GM12874 (cell line): Measurements from ENCODE around the gene KNL1.

Source experiments
- CTCF ChIP-seq: IDR thresholded peaks from 2 replicates; pipeline ENCODE4 v1.5.1; 2011; ENCODE audit warnings: low read depth, mild to moderate bottlenecking, control low read depth, low read length, moderate library complexity; ENCODE audit not compliant: insufficient read depth

The KNL1 gene

GRCh38 chr15:40593588-40594428 lies at the start of gene KNL1:
Gene KNL1, plus strand, starts transcription at chr15:40594249. Its CDS starts 8,683 bp downstream, at chr15:40602932.
- no peak for TF ChIP-seq CTCF

- TF ChIP-seq CTCF: peak; percentile 40
These were observed 48.6 kb upstream of the KNL1 start for GRCh38 chr15:40545457-40545856.

- no peak for TF ChIP-seq CTCF
These were observed 45.4 kb upstream of the KNL1 start for GRCh38 chr15:40548610-40549009.

GRCh38 chr15:40549894-40550293 lies 44.2 kb upstream of the KNL1 start:
- no peak for TF ChIP-seq CTCF

- TF ChIP-seq CTCF: no peak
These were observed 43.6 kb upstream of the KNL1 start for GRCh38 chr15:40550341-40551037.

- no peak for TF ChIP-seq CTCF
These were observed 39.9 kb upstream of the KNL1 start for GRCh38 chr15:40554161-40554525.

GRCh38 chr15:40555876-40556275 lies 38.2 kb upstream of the KNL1 start:
- no peak for TF ChIP-seq CTCF
